T-cell (primary cell): ENCODE results near the gene NFIA. TPM values are rescaled to one million over a fixed set of nuclear protein-coding genes. Genes with fewer than 3 reads are reported as not detected.
"Not testable (repeated sequence)": the region's sequence is repeated elsewhere in the genome, so short reads cannot be mapped to it uniquely, and the experiment has no call there.

ENCODE experiments used
- ATAC-seq, 4 experiments: fragments of 200-7000 bp in 3 of 4; fragments of 150-1000 bp in 1 of 4; cut with Tn5 transposase; replicated peaks in 1 of 4; 1 replicate in 3 of 4; 2 replicates in 1 of 4; pipeline ENCODE4 v1.10.0; 2021; ENCODE audit warnings: moderate library complexity in 3 of 4, mild to moderate bottlenecking in 2 of 4, moderate number of reproducible peaks in 1 of 4
- CTCF ChIA-PET, 2 donors: fragments of 300-600 bp; sonication (Branson Sonifier 250); formaldehyde crosslinking; loops; one replicate each; lab custom pipeline; 2022; ENCODE audit warnings: antibody characterized with exemption in 2 of 2; lab: Charles Lee
- POLR2A ChIA-PET, 2 donors: fragments of 300-600 bp; sonication (Branson Sonifier 250); formaldehyde crosslinking; loops; one replicate each; lab custom pipeline; 2022; ENCODE audit warnings: antibody characterized with exemption in 2 of 2; lab: Charles Lee
- DNase-seq, 35 experiments: peaks; one replicate each; pipeline versions ENCODE4 v3.0.0 to v3.0.0-alpha.2; 2013 to 2023
- H3K27ac ChIP-seq: one replicate; pipeline ENCODE4 v1.5.1; 2013; ENCODE audit warnings: low read length
- H3K27me3 ChIP-seq, 2 experiments: replicated peaks in 1 of 2; 1 replicate in 1 of 2; 2 replicates in 1 of 2; pipeline versions ENCODE4 v1.6.1 to v1.7.0; 2013; ENCODE audit warnings: low read length in 1 of 2, mixed read lengths in 1 of 2; ENCODE audit not compliant: control insufficient read depth in 2 of 2, insufficient read depth in 2 of 2; ENCODE audit errors: extremely low read depth in 1 of 2
- H3K36me3 ChIP-seq, 2 donors: 1 replicate in 1 of 2; 2 replicates in 1 of 2; pipeline versions ENCODE4 v1.6.1 to v1.7.0; 2013; ENCODE audit warnings: low read length in 1 of 2; ENCODE audit not compliant: control insufficient read depth in 2 of 2, insufficient read depth in 1 of 2; ENCODE audit errors: extremely low read depth in 1 of 2
- H3K4me1 ChIP-seq, 2 experiments: 1 replicate in 1 of 2; 2 replicates in 1 of 2; pipeline versions ENCODE4 v1.6.1 to v1.7.0; 2013; ENCODE audit warnings: low read length in 2 of 2, mixed read lengths in 1 of 2; ENCODE audit not compliant: insufficient read depth in 2 of 2, control insufficient read depth in 1 of 2; ENCODE audit errors: extremely low read depth in 1 of 2
- H3K4me3 ChIP-seq, 2 donors: 1 replicate in 1 of 2; 2 replicates in 1 of 2; pipeline versions ENCODE4 v1.5.1 to v1.7.0; 2013; ENCODE audit warnings: mild to moderate bottlenecking in 2 of 2, low read length in 1 of 2, moderate library complexity in 1 of 2; ENCODE audit not compliant: control insufficient read depth in 1 of 2; ENCODE audit errors: extremely low read depth in 1 of 2
- H3K9me3 ChIP-seq: 2 replicates; pipeline ENCODE4 v1.7.0; 2013
- H3K27ac Mint-ChIP-seq, 2 donors: one replicate each; pipeline ENCODE4 v1.8.0; 2020 to 2021; ENCODE audit warnings: mild to moderate bottlenecking in 2 of 2, mixed read lengths in 2 of 2
- H3K27me3 Mint-ChIP-seq, 2 donors: one replicate each; pipeline ENCODE4 v1.8.0; 2021 to 2022; ENCODE audit warnings: mixed read lengths in 2 of 2
- H3K36me3 Mint-ChIP-seq: one replicate; pipeline ENCODE4 v1.8.0; 2021; ENCODE audit warnings: mixed read lengths
- H3K4me1 Mint-ChIP-seq, 3 donors: one replicate each; pipeline ENCODE4 v1.8.0; 2020 to 2022; ENCODE audit warnings: mixed read lengths in 3 of 3, mild to moderate bottlenecking in 1 of 3
- H3K4me3 Mint-ChIP-seq, 3 donors: one replicate each; pipeline ENCODE4 v1.8.0; 2020 to 2022; ENCODE audit warnings: mild to moderate bottlenecking in 3 of 3, mixed read lengths in 3 of 3, moderate library complexity in 3 of 3
- H3K9me3 Mint-ChIP-seq, 3 donors: one replicate each; pipeline ENCODE4 v1.8.0; 2020 to 2022; ENCODE audit warnings: mixed read lengths in 3 of 3
- WGBS: methylation state at CpG from one replicate; pipeline ENCODE4 v1.1.5; 2013; ENCODE audit warnings: missing lambda C conversion rate; ENCODE audit not compliant: insufficient coverage; 5-methylcytosine and 5-hydroxymethylcytosine counted together
- total RNA-seq, 35 experiments: library from RNA in 6 of 35; stranded (reverse) in 6 of 35; fragments of 120-200 nt in 1 of 35; gene quantifications; one replicate each; pipeline versions ENCODE4 v1.2.1 to v1.2.4 and lab custom pipeline; 2013 to 2026

The NFIA gene
- total RNA-seq, 5 donors from 2014 or later (not counting 1 experiment from before 2014, with no cell fraction given): 5.1 to 10.1 (median 7.1) TPM

DNA sequence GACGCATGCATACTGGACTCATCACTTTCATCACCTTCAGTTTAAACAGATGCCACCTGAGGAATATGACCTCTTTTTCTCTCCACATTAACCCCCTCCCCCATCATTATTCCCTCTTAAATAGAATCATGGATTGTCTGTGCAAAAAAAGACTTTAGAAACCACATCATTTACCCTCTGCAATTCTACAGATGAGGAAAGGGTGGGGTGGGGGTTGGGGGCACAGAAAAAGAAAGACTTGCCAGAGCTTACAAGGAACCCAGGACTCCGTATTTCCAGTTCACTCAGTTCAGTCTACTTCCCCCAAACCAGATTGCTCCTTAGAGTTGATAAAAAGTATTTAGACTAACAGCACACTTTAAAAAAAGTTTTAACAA, 26.2 kb upstream of the NFIA start:
- CTCF ChIA-PET: interaction anchor here in 1 of 2 donors (0.6 to 1.3 kb wide), 4 partner anchors 10 to 25 kb away, joined by 3 to 4 read pairs (median 4); no protein-coding TSS in a partner anchor
- Histone ChIP-seq H3K36me3 (no peaks in the 10 kb centered on the region), H3K9me3 (no peaks in the 10 kb centered on the region), H3K27me3 (peaks cover 11 to 40% of the 10 kb centered on the region in 2 experiments), H3K27ac (no peak overlapping the region), H3K4me3 (no peak overlapping the region), H3K4me1 (peaks cover 19 to 39% of the 10 kb centered on the region in 2 experiments)
- no peaks in the 10 kb centered on the region for H3K36me3 Mint-ChIP-seq
- DNase-seq (no peak), ATAC-seq (no peak)
- peaks cover 30 to 39% (median 36%) of the 10 kb centered on the region in 3 donors for H3K4me1 Mint-ChIP-seq
- WGBS: 100% methylated on average over 1 of the region's 2 CpGs
- H3K27ac Mint-ChIP-seq: no peak overlapping the region
- no peaks in the 10 kb centered on the region for H3K9me3 Mint-ChIP-seq
- peaks cover 41 to 53% of the 10 kb centered on the region in 2 donors for H3K27me3 Mint-ChIP-seq
- peak overlapping the region; percentile 79 to 86 (median 85) for H3K4me3 Mint-ChIP-seq
- POLR2A ChIA-PET: interaction anchor here in 1 of 2 donors (1.3 kb wide), 1 partner anchor 22 kb away, joined by 11 read pairs; no protein-coding TSS in a partner anchor

DNA sequence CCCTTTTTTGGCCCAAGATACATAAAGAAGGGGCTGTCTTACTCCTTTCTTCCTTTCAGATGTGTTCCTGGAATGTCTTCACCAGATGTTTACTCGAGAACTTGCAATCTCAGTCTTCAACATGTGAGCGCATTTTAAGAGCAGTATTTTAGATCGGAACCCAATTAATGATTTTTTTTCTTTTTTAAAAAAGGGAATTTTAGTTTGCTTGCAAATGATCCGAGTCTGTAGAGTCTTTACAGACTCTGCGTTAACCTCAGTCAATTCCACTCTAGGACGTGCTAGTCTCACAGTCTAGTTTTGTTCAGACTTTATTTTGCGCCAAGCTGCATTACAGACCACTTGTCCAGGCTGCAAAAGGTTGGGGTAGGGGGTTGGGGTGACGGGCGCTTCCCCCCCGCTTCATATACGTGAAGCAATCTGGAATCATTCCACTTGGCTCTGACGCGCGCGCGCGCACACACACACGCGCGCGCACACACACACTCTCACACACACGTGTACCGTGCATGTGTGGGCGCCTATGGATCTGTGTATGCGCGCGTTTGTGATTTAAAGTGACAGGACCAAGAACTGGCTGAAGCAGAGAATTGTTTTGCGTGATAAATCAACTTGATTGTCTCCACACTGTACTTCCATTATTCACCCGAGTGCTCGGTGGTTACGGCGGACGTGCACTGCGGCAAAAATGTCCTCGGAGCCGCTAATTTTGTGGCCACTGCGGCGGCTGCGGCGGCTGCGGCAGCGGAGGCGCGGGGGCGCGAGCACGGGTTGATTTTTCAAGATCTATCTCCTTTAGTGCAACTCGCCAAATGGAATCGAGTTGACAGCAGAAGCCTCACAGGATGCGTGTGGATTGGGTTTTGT, 25.6 kb upstream of the NFIA start:
- Mint-ChIP-seq H3K27me3 (peaks cover 35 to 47% of the 10 kb centered on the region in 2 donors), H3K9me3 (no peaks in the 10 kb centered on the region), H3K4me3 (peak overlapping the region; percentile 79 to 86 (median 85)), H3K27ac (no peak overlapping the region), H3K4me1 (peaks cover 27 to 36% (median 33%) of the 10 kb centered on the region in 3 donors), H3K36me3 (no peaks in the 10 kb centered on the region)
- peaks cover 19 to 36% of the 10 kb centered on the region in 2 experiments for H3K4me1 ChIP-seq
- ATAC-seq (peak; percentile 50 to 69 (median 58)), DNase-seq (peak in 14 of 35 experiments; percentile 19 to 56 (median 31))
- H3K27me3 ChIP-seq: peaks cover 11 to 39% of the 10 kb centered on the region in 2 experiments
- H3K27ac ChIP-seq: no peak overlapping the region
- POLR2A ChIA-PET: interaction anchor here in 1 of 2 donors (0.7 kb wide), 1 partner anchor 21 kb away, joined by 4 read pairs; no protein-coding TSS in a partner anchor
- H3K4me3 ChIP-seq: peak overlapping the region; percentile 54 to 90
- WGBS: 0% methylated on average over 26 of the region's 50 CpGs
- no peaks in the 10 kb centered on the region for H3K9me3 ChIP-seq
- CTCF ChIA-PET: interaction anchor here in 1 of 2 donors (0.6 to 1.0 kb wide), 3 partner anchors 18 to 25 kb away, joined by 4 to 7 read pairs (median 4); no protein-coding TSS in a partner anchor
- H3K36me3 ChIP-seq: no peaks in the 10 kb centered on the region

GRCh38 chr1:61058483-61059245, 23.7 kb upstream of the NFIA start:
- no peak for DNase-seq
- Mint-ChIP-seq H3K27me3 (peaks cover 17 to 30% of the 10 kb centered on the region in 2 donors), H3K9me3 (no peaks in the 10 kb centered on the region), H3K27ac (no peak overlapping the region), H3K4me1 (peaks cover 15 to 18% (median 18%) of the 10 kb centered on the region in 3 donors), H3K36me3 (no peaks in the 10 kb centered on the region), H3K4me3 (peak overlapping the region in 1 of 3 donors; percentile 3)
- Histone ChIP-seq H3K36me3 (no peaks in the 10 kb centered on the region), H3K27me3 (peaks cover 7 to 22% of the 10 kb centered on the region in 2 experiments), H3K4me3 (no peak overlapping the region), H3K4me1 (peaks cover 5 to 17% of the 10 kb centered on the region in 2 experiments), H3K27ac (no peak overlapping the region), H3K9me3 (no peaks in the 10 kb centered on the region)
- no CpG with 5 or more reads among the region's 3 CpGs for WGBS
- POLR2A ChIA-PET: interaction anchor here in 1 of 2 donors (1.0 kb wide), 1 partner anchor 19 kb away, joined by 6 read pairs; no protein-coding TSS in a partner anchor
- CTCF ChIA-PET: interaction anchor here (0.5 to 1.3 kb wide), 4 partner anchors 9 to 462 kb away, joined by 3 to 8 read pairs (median 4); no protein-coding TSS in a partner anchor
- no peak for ATAC-seq

DNA sequence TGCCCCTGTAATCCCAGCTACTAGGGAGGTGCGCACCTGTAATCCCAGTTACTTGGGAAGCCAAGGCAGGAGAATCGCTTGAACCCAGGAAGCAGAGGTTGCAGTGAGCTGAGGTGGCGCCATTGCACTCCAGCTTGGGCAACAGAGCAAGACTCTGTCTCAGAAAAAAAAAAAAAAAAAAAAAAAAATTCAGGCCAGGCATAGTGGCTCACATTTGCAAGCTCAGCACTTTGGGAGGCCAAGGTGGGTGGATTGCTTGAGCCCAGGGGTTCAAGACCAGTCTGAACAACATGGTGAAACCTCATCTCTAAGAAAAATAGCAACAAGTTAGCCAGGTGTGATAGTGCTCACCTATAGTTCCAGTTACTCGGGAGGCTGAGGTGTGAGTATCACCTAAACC, 20.8 kb upstream of the NFIA start:
- POLR2A ChIA-PET: interaction anchor here in 1 of 2 donors (0.5 kb wide), 1 partner anchor 16 kb away, joined by 4 read pairs; no protein-coding TSS in a partner anchor
- CTCF ChIA-PET: not testable (repeated sequence)

DNA sequence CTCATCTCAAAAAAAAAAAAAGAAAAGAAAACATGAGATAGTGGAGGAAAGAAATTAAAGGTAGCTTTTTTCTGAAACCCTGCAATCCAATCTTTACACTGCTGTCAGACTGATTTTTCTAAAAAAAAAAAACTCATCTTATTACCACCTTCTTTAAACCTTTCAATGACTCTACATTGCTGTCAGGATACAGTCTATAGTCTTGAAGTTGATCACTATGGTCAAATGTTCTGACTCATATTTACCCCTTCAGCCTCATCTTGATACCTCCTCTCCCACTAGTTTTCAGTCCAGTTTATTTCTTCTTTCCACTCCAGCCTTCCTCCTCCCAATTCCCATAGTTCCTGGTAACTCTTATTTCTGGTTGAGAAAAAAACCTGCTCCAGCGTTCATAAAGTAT, 17.7 kb upstream of the NFIA start:
- ChIA-PET CTCF (interaction anchor here in 1 of 2 donors (0.7 kb wide), 1 partner anchor 14 kb away, joined by 3 read pairs; no protein-coding TSS in a partner anchor), POLR2A (no interaction called here)
- ATAC-seq (no peak), DNase-seq (no peak)
- H3K36me3 ChIP-seq: no peaks in the 10 kb centered on the region
- no peaks in the 10 kb centered on the region for H3K27me3 ChIP-seq
- no peaks in the 10 kb centered on the region for H3K36me3 Mint-ChIP-seq
- H3K27ac Mint-ChIP-seq: no peak overlapping the region
- no peaks in the 10 kb centered on the region for H3K9me3 Mint-ChIP-seq
- WGBS: no CpG with 5 or more reads among the region's 1 CpG
- H3K4me1 ChIP-seq: no peaks in the 10 kb centered on the region
- H3K4me1 Mint-ChIP-seq: no peaks in the 10 kb centered on the region
- H3K9me3 ChIP-seq: no peaks in the 10 kb centered on the region
- no peaks in the 10 kb centered on the region for H3K27me3 Mint-ChIP-seq
- no peak overlapping the region for H3K4me3 Mint-ChIP-seq
- H3K4me3 ChIP-seq: no peak overlapping the region
- no peak overlapping the region for H3K27ac ChIP-seq

More for the DNA sequence above, 20.8 kb upstream of the NFIA start:
- not testable (repeated sequence) for H3K36me3 ChIP-seq, DNase-seq, H3K9me3 ChIP-seq, H3K27ac Mint-ChIP-seq, H3K4me3 Mint-ChIP-seq, ATAC-seq, H3K36me3 Mint-ChIP-seq, H3K4me1 Mint-ChIP-seq, H3K4me3 ChIP-seq, H3K27ac ChIP-seq, H3K9me3 Mint-ChIP-seq
- Histone ChIP-seq H3K27me3 (peaks cover 0 to 11% of the 10 kb centered on the region in 2 experiments), H3K4me1 (peaks cover 4 to 12% of the 10 kb centered on the region in 2 experiments)
- 93% methylated on average over 3 of the region's 4 CpGs for WGBS
- H3K27me3 Mint-ChIP-seq: peaks cover 0 to 13% of the 10 kb centered on the region in 2 donors
